ENCODE measurements around the gene SNAP25. TPM values are rescaled to one million over a fixed set of nuclear protein-coding genes. Genes with fewer than 3 reads are reported as not detected.

SNAP25 gene
- total RNA-seq, 1 donor, result 8.6 TPM

GRCh38 chr20:10247440-10247839 is 28.8 kb downstream of the SNAP25 start:
- DNase-seq (ENCODE audit: low read depth), result no peak
- no peak for TF ChIP-seq CTCF (IDR thresholded peaks at IDR 0.05; ENCODE audit: insufficient read depth, low read depth, low read length)
- H3K4me3 ChIP-seq (ENCODE audit: low read depth, low read length), result no peak overlapping the region

- TF ChIP-seq CTCF (IDR thresholded peaks at IDR 0.05; ENCODE audit: insufficient read depth, low read depth, low read length), result no peak
- DNase-seq (ENCODE audit: low read depth), result no peak
- no peak overlapping the region for H3K4me3 ChIP-seq (ENCODE audit: low read depth, low read length)
Observed at GRCh38 chr20:10249048-10249770, 30.6 kb downstream of the SNAP25 start.

- H3K4me3 ChIP-seq (ENCODE audit: low read depth, low read length), result no peak overlapping the region
- TF ChIP-seq CTCF (IDR thresholded peaks at IDR 0.05; ENCODE audit: insufficient read depth, low read depth, low read length), result no peak
- no peak for DNase-seq (ENCODE audit: low read depth)
Observed at GRCh38 chr20:10249822-10250221, 31.2 kb downstream of the SNAP25 start.

GRCh38 chr20:10250902-10251301 is 32.3 kb downstream of the SNAP25 start:
- H3K4me3 ChIP-seq (ENCODE audit: low read depth, low read length), result no peak overlapping the region
- TF ChIP-seq CTCF (IDR thresholded peaks at IDR 0.05; ENCODE audit: insufficient read depth, low read depth, low read length), result no peak
- no peak for DNase-seq (ENCODE audit: low read depth)

GRCh38 chr20:10253780-10254179 is 35.1 kb downstream of the SNAP25 start:
- no peak for TF ChIP-seq CTCF (IDR thresholded peaks at IDR 0.05; ENCODE audit: insufficient read depth, low read depth, low read length)
- DNase-seq (ENCODE audit: low read depth), result no peak
- no peak overlapping the region for H3K4me3 ChIP-seq (ENCODE audit: low read depth, low read length)

GRCh38 chr20:10255846-10256245 is 37.2 kb downstream of the SNAP25 start:
- DNase-seq (ENCODE audit: low read depth), result no peak
- no peak overlapping the region for H3K4me3 ChIP-seq (ENCODE audit: low read depth, low read length)
- TF ChIP-seq CTCF (IDR thresholded peaks at IDR 0.05; ENCODE audit: insufficient read depth, low read depth, low read length), result no peak

GRCh38 chr20:10259166-10259565 is 40.5 kb downstream of the SNAP25 start:
- no peak overlapping the region for H3K4me3 ChIP-seq (ENCODE audit: low read depth, low read length)
- TF ChIP-seq CTCF (IDR thresholded peaks at IDR 0.05; ENCODE audit: insufficient read depth, low read depth, low read length), result no peak
- no peak for DNase-seq (ENCODE audit: low read depth)
